ENCODE measurements around the gene HAND1.

- TF ChIP-seq, protein P1, sequence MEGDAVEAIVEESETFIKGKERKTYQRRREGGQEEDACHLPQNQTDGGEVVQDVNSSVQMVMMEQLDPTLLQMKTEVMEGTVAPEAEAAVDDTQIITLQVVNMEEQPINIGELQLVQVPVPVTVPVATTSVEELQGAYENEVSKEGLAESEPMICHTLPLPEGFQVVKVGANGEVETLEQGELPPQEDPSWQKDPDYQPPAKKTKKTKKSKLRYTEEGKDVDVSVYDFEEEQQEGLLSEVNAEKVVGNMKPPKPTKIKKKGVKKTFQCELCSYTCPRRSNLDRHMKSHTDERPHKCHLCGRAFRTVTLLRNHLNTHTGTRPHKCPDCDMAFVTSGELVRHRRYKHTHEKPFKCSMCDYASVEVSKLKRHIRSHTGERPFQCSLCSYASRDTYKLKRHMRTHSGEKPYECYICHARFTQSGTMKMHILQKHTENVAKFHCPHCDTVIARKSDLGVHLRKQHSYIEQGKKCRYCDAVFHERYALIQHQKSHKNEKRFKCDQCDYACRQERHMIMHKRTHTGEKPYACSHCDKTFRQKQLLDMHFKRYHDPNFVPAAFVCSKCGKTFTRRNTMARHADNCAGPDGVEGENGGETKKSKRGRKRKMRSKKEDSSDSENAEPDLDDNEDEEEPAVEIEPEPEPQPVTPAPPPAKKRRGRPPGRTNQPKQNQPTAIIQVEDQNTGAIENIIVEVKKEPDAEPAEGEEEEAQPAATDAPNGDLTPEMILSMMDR (IDR thresholded peaks at IDR 0.05; ENCODE audit: insufficient read depth, low read length, poor library complexity, severe bottlenecking): no peak
- TF ChIP-seq EZH2phosphoT487 (conservative IDR thresholded peaks at IDR 0.05; ENCODE audit: low read length): no peak
Observed at GRCh38 chr5:154517810-154518437, 39.9 kb upstream of the HAND1 start.
